ENCODE measurements around the gene SUPT3H.
"Not testable (repeated sequence)": the region's sequence is repeated elsewhere in the genome, so short reads cannot be mapped to it uniquely, and the experiment has no call there.

SUPT3H gene

DNA sequence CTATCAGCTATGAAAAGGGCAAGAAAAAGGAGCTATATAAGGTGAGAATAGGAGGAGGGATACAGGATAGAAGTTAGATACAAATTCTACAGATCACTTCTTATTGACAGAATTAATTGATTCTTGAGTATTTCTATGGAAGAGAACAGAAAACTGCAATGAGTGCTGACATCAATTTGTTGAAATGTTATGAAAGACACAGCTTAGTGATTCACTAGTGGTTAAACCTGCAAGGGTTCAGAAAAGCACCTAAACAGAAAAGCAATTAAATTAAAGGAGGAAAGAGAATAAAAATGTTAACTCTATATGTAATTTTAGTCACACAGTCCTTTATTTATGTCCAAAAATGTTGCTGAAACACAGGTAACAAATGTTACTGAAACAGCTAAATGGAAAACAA lies 304.0 kb downstream of the SUPT3H start:
- no peak for DNase-seq (ENCODE audit: low read depth in 2 of 3, low spot score in 2 of 3)

DNA sequence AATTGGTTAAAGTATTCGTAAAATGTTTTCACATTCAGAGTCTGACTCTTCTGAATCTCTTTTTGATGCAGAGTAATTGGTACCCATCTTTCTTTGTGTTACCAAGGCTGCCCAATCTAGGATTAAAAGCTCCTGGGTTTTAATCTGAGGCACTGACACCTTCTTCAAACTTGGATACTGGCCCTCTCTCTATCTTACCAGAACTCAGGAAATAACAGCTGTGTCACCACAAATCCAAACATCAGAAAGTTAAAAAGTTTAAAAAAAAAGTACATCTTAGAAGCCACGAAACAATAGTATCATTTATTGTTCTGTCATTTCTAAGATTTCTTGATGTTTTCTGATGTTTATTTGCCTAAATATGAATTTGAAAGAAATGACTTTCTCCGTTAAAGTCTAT lies 305.1 kb downstream of the SUPT3H start:
- DNase-seq (ENCODE audit: low read depth in 2 of 3, low spot score in 2 of 3), result no peak

DNA sequence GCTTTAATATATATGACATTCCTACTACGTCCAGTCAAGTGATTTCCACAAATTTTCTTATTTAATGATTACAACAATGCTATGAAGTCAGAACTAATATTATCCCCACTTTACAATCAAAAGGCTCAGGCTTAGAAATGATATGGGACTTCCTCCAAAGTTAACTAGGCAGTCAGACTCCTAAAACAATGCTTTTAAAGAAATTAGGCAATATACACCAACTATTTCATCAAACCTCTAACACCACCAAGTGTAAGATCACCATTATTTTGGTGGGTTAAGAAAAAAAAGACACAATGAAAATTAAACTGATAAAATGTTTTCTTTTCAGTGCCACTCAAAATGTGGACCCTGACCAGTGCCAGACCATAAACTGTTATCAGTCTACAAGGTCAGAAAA lies 305.7 kb downstream of the SUPT3H start:
- DNase-seq (ENCODE audit: low read depth in 2 of 3, low spot score in 2 of 3), result no peak

DNA sequence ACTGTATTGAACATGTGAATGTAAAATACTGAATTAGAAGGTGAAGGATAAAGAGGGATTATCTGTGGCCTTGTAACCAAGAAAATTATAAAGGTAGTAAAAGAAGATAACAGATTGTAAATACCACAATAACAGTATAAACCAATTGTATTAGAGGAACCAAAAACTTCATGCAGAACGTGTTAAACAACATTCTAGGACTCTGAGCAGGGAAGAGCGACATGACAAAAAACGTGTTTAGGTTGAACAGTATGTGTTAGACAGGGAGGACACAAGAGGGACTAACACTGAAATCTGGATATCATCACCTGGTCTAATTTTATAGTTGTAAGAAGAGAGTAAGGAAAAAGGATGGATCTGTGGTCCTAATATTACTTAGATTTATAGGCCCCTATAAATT lies 308.6 kb downstream of the SUPT3H start:
- no peak for DNase-seq (ENCODE audit: low read depth in 2 of 3, low spot score in 2 of 3)

DNA sequence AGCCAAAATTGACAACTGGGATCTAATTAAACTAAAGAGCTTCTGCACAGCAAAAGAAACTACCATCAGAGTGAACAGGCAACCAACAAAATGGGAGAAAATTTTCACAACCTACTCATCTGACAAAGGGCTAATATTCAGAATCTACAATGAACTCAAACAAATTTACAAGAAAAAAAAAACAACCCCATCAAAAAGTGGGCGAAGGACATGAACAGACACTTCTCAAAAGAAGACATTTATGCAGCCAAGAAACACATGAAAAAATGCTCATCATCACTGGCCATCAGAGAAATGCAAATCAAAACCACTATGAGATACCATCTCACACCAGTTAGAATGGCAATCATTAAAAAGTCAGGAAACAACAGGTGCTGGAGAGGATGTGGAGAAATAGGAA lies 310.3 kb downstream of the SUPT3H start:
- DNase-seq (ENCODE audit: low read depth in 2 of 3, low spot score in 2 of 3), result not testable (repeated sequence)

DNA sequence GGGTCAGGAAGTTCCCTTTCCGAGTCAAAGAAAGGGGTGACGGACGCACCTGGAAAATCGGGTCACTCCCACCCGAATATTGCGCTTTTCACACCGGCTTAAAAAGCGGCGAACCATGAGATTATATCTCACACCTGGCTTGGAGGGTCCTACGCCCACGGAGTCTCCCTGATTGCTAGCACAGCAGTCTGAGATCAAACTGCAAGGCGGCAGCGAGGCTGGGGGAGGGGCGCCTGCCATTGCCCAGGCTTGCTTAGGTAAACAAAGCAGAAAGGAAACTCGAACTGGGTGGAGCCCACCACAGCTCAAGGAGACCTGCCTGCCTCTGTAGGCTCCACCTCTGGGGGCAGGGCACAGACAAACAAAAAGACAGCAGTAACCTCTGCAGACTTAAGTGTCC lies 315.1 kb downstream of the SUPT3H start:
- DNase-seq (ENCODE audit: low read depth in 2 of 3, low spot score in 2 of 3), result not testable (repeated sequence)

DNA sequence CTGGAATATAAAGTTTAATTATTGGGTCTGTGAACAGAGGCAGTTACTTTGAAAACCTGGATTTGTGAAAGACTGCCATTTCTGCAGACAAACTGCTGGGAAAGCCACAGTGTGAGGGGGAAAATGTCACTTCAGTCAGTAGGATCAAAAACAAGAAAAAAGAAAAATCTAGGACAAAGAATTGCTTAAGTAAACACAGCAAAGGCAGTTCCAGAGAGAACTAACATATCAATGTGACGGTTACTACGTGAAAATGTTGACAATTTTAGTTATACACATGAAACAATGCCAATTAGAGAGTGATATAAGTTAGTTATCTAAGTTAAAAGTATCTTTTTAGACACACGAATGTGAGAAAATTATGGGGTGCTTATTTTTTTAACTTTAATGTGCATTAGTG lies 320.0 kb downstream of the SUPT3H start:
- no peak for DNase-seq (ENCODE audit: low read depth in 2 of 3, low spot score in 2 of 3)

DNA sequence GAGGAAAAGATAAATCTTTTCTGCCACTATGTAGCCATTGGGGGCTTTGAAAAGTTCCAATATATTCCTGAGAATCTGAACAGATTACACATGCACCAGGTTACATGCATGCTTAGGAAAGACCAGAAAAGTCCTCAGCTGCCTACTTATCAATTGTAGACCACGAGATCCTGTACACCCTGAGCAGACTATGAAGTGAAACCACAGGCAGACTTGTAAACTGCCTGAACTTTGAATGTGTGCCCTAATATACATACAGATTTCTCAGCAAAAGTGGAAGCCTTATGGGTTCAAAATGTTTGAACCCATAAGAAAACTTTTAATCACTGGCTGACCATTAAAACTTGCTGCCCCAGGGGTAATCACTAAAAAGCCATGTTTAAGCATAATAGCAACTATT lies 323.1 kb downstream of the SUPT3H start:
- no peak for DNase-seq (ENCODE audit: low read depth in 2 of 3, low spot score in 2 of 3)

DNA sequence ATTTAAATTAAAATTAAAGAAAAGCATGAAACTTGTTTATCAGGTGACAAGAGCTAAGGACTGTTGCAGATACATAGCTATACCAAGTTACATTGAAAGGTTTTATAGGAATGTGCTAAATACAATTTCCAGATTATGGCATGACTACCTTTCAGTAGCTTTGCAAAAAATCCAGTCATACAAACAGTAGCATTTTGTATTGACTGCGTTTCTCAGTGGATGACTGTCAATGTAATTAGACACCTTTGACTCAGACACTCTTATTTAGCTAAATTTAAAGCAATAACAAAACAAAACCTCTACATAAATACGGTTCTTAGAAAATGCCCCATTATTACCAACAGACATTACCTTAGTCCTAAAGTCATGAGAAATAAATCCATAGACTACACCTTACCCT lies 325.4 kb downstream of the SUPT3H start:
- DNase-seq (ENCODE audit: low read depth in 2 of 3, low spot score in 2 of 3), result no peak

DNA sequence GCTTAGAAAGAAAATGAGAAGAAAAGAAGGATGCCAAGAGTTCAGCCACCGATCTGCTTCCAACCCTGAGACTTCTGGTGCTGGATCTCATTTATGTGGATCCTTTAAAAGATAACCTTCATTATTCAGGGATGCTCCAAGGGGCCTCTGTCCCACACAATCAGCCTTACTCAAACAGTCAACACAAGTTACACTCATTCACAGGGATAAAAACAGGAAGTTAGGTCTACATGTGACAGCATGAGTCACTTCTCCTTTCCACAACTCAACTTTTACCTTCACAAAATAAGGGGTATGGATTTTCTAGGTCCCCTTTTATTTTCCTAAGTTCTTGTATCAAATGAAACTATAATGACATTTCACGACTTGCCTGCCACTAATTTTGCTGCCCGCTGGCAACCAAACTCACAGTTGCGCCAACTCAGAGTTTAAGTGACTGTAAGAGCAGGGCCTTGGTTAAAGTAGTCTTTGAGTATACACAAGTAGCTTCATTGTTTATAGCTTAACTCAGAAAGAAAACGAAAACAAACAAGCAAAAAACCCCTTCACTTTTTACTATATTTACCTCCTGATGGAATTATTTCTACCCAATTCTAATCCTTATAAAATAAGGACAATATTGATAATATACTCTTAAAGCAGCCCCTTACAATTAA lies 328.4 kb downstream of the SUPT3H start:
- no peak for DNase-seq (ENCODE audit: low read depth in 2 of 3, low spot score in 2 of 3)

DNA sequence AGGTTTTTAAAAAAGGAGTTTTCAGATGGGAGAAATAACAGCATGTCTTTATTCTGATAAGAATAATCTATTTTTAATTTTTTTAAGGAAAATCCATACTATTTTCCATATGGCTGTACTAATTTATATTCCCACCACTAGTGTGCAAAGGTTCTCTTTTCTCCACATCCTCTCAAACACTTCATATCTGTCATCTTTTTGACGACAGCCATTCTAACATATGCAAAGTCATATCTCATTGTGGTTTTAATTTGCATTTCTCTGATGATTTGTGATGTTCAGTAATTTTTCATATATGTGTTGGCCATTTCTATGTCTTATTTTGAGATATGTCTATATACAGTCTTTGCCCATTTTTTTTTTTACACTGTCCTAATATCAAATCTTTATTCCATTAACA lies 330.2 kb downstream of the SUPT3H start:
- DNase-seq (ENCODE audit: low read depth in 2 of 3, low spot score in 2 of 3), result no peak

DNA sequence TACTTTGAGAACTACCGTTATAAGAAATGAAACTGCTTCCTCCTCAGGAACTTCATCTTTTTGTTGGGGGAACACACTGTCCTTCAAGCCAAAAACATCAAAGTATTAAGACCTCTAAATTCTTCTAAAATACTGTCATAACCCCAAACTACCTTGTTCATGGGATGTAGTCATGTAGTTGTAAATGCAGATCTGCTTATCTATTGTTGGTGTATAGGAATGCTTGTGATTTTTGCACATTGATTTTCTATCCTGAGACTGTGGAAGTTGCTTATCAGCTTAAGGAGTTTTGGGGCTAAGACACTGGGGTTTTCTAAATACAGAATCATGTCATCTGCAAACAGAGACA lies 332.5 kb downstream of the SUPT3H start:
- no peak for DNase-seq (ENCODE audit: low read depth in 2 of 3, low spot score in 2 of 3)

DNA sequence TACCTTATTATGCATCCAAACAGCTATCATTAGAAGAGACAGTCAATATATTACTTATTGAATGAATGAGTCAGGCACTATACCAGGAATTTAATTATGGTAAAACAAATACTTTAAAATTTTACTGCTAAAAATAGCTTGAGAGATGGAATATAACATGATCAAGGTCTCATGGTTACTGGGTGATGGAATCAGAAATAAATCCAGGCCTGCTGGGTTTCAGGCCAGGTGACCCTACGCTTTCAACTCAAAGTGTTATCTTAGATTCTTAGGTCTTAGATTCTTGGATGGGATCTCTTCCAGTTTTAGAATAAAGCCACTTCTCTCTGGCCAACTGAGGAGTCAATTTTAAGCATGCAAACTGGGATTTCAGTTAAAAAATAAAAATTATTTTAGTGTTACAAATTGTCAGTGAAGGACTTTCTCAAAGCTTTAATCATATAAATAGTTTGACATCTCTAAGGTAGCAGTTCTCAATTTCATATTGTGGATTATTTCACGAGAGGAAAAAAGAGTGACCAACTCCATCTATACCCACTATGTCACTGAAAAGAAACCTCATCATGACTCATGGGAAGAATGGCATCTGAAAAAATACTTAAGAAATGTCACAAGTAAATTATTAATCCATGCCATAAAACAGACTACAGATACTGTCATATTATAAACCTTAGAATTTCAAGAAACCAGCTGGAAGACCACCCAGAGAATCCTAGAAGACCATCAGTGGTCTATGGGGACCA lies 333.1 kb downstream of the SUPT3H start:
- no peak for DNase-seq (ENCODE audit: low read depth in 2 of 3, low spot score in 2 of 3)

DNA sequence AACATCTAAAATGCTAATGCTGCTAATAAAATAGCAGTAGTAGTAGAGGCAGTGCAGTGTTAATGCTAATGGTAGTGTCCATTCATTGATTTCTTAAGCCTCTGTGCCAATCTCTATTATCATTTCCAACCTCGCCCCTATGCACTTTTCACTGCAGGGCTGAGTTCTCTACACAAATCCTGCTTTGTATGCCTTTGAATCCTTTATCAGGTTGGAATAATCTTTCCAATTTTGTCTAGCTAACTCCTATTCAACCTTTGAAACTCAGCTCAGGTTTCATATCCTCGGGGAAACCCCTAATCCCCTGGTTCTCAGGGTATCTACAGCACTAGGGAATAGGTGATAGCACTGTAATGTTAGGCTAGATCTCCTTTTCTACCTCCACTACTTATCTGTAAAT lies 333.6 kb downstream of the SUPT3H start:
- no peak for DNase-seq (ENCODE audit: low read depth in 2 of 3, low spot score in 2 of 3)

DNA sequence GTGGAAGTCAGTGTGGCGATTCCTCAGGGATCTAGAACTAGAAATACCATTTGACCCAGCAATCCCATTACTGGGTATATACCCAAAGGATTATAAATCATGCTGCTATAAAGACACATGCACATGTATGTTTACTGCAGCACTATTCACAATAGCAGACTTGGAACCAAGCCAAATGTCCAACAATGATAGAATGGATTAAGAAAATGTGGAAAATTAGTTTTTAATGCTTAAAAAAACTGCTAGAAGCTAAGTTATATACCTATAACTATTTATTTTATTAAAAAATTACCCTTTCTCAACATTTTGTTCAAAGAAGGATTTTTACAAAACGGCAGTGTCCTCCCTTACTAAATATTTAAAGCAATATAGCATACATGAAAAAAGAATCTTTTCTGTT lies 335.1 kb downstream of the SUPT3H start:
- not testable (repeated sequence) for DNase-seq (ENCODE audit: low read depth in 2 of 3, low spot score in 2 of 3)

DNA sequence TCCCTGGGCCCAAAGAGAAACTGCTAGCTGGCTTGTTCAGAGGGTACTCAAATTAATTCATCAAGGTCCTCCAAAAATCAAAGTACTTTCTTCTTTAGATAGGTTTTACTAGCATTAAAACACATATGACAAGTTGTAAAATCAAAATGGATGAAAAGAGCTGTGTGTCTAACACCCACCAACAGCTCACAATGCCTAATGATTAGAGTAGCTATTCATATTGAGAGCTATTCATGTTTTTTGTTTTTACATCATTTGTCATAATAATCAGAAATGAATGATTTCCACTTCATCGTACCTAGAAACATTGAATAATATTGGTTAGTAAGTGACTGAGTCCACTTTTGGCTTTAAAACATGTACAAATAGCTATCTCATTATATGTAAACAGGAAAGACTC lies 339.5 kb downstream of the SUPT3H start:
- DNase-seq (ENCODE audit: low read depth in 2 of 3, low spot score in 2 of 3), result no peak

DNA sequence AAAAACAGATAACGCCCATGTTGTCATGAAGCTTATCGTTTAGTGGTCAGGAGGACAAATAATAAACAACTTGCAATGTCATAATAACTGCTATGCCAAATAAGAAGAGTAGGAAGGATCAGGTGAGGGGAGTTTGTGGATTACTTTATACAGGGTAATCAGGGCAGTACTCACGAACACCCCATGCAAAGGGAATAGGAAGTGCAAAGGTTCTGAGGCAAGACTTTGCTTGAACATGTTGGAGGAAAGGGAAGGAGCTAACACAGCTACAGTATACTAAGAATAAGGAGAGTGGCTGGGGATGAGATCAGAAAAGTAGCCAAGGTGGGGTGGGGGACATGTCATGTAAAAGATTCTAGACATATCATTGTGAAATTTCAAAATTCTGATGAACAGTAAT lies 341.6 kb downstream of the SUPT3H start:
- no peak for DNase-seq (ENCODE audit: low read depth in 2 of 3, low spot score in 2 of 3)

DNA sequence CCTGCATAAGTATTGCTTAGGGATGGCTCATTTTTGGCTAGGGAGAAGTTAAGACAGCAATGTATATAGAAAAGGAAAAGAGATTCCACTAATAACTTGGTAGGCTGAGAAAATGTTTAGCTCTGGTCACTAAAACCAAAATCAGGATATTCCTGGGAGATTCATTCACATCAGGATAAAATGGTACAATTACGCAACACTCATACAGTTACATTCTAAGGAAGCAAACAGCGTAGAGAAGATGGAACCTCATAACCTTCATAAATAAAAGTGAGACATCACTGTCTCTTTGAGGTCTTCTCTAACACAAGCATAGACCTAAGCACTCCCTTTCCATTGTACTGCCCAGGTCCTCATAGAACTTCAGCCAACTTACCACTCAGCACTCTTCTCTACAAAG lies 345.3 kb downstream of the SUPT3H start:
- no peak for DNase-seq (ENCODE audit: low read depth in 2 of 3, low spot score in 2 of 3)

DNA sequence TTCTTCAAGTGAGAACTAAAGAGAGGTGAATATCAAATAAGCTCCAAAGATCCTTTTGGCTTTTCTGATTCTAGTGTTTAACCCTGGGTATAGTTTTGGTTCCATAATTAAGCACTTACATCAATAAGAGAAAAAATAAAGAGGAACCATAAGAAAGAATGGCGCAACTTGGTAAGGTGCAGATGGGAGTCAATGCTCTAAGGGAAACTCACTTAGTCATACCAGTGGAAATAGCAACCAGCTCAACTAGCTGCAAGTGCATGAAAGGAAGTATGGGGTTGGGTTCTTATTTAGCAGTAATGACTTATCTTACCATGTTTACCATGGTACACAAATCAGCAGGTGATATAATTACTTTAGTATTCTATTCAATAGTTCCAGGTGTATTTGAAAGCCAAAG lies 346.1 kb downstream of the SUPT3H start:
- no peak for DNase-seq (ENCODE audit: low read depth in 2 of 3, low spot score in 2 of 3)

DNA sequence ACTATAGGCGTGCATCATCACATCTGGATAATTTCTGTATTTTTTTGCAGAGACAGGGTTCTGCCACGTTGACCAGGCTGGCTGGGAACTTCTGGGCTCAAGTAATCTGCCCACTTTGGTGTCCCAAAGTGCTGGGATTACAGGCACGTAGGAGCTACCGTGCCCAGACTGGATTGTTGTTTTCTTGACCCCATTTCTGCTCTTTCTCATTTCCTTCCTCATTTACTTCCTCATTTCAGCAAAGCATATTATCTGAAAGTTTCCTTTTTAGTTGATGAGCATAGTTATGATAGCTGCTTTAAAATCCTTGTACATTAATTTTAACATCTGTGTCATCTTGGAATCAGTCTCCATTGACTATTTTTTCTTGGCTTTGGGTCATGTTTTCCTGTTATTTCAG lies 350.6 kb downstream of the SUPT3H start:
- no peak for DNase-seq (ENCODE audit: low read depth in 2 of 3, low spot score in 2 of 3)

DNA sequence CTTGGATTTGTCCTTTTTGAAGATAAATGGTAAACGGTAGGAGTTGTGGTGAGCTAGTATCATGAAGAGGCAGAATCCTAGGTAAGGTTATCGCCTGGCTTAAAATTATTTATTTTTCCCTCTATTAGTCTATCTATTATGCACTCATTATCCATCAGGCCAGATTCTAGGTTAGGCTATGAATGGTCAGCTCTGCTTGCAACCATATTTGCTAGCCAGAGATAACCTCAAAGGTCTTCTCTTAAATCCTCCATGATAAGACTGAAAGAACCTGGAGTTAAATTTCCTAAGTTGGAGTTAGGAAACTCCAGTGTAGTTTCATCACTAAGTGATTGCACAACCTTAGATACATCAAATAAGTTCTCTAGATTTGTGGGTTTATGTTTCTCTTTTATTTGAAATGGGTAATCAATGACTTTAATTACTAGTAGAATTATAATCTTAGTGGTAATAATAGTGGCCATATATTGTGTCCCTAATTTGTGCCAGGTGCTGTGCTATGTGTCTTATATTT lies 351.7 kb downstream of the SUPT3H start:
- no peak for DNase-seq (ENCODE audit: low read depth in 2 of 3, low spot score in 2 of 3)

DNA sequence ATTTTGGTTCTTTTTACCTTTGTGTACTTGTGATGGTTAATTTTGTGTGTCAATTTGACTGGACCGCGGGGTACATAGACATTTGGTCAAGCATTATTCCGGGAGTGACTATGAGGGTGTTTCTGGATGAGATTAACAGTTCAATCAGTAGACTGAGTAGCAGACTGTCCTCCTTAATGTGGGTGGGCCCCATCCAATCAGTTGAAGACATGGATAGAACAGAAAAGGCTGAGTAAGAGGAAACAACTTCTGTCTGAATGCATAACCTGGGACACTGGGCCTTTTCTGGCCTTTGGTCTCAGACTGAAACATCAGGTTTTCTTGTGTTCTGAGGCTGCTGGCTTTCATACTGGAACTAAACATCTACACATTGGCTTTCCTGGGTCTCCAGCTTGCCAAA lies 353.1 kb downstream of the SUPT3H start:
- DNase-seq (ENCODE audit: low read depth in 2 of 3, low spot score in 2 of 3), result no peak

DNA sequence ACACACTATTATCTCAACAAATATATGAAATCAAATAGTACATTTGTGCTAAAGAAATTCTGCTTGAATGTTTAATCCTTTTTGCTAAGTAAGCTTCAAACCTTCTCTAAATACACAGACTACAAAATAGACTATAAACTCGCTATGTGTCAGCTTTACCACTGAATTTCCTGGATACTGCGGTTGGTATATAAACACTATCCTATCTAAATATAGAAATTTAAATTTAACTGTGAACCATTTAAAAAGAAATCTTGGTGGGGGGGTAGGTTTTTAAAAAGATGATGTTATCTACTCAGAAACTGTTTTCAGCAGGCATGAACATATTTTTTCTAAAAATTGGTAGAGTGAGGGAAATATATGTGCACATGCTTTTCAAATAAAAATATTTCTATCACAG lies 356.1 kb downstream of the SUPT3H start:
- no peak for DNase-seq (ENCODE audit: low read depth in 2 of 3, low spot score in 2 of 3)

Measured in activated CD8-positive, alpha-beta memory T cell treated with anti-CD3 and anti-CD28 coated beads for 48 hours (primary cell).